ENCODE data around the gene CLDN15. TPM values are rescaled to one million over a fixed set of nuclear protein-coding genes. Genes with fewer than 3 reads are reported as not detected.

CLDN15 gene
- polyA plus RNA-seq, 1 donor (not counting 4 experiments of a cell fraction or from before 2014, with no cell fraction given): 2.4 TPM

- H4K20me1 ChIP-seq (ENCODE audit: control insufficient read depth, extremely low read depth, insufficient read depth, low read length): no peaks in the 10 kb centered on the region
- no peak for FAIRE-seq
These were observed 30.1 kb downstream of the CLDN15 start for GRCh38 chr7:101207459-101207858.

GRCh38 chr7:101206665-101207042 is 30.9 kb downstream of the CLDN15 start:
- H3K9ac ChIP-seq (ENCODE audit: control insufficient read depth, extremely low read depth, insufficient read depth, low read length): no peak overlapping the region
- H3K27me3 ChIP-seq (ENCODE audit: control insufficient read depth, extremely low read depth, insufficient read depth, low read length): peaks cover 19% of the 10 kb centered on the region
- DNase-seq (ENCODE audit: low read depth, low spot score) (no peak), FAIRE-seq (no peak)
- H3K4me2 ChIP-seq (ENCODE audit: control insufficient read depth, extremely low read depth, insufficient read depth, low read depth, low read length): no peak overlapping the region
- H2AFZ ChIP-seq (ENCODE audit: control insufficient read depth, low read length): no peak overlapping the region
- peaks cover 7 to 22% of the 10 kb centered on the region in 2 experiments for H3K36me3 ChIP-seq (ENCODE audit: control insufficient read depth in 2 of 2, extremely low read depth in 1 of 2, insufficient read depth in 2 of 2, low read length in 2 of 2)
- H3K79me2 ChIP-seq (ENCODE audit: control insufficient read depth, insufficient read depth, low read length): no peaks in the 10 kb centered on the region
- H3K4me1 ChIP-seq (ENCODE audit: control insufficient read depth, extremely low read depth, insufficient read depth, low read length): no peaks in the 10 kb centered on the region
- no peak for TF ChIP-seq CTCF (optimal IDR thresholded peaks at IDR 0.05 in 1 of 3, IDR thresholded peaks at IDR 0.05 in 1 of 3, conservative IDR thresholded peaks at IDR 0.05 in 1 of 3; ENCODE audit: extremely low read depth in 1 of 3, insufficient read depth in 2 of 3, low read length in 3 of 3)
- no peak for TF ChIP-seq EZH2 (IDR thresholded peaks at IDR 0.05; ENCODE audit: low read length)
- no peaks in the 10 kb centered on the region for H4K20me1 ChIP-seq (ENCODE audit: control insufficient read depth, extremely low read depth, insufficient read depth, low read length)
- H3K9me3 ChIP-seq (ENCODE audit: control insufficient read depth, low read depth, low read length): no peaks in the 10 kb centered on the region
- no peak overlapping the region for H3K27ac ChIP-seq (ENCODE audit: control insufficient read depth, insufficient read depth, low read length)
- H3K4me3 ChIP-seq (ENCODE audit: control insufficient read depth in 2 of 3, extremely low read depth in 1 of 3, insufficient read depth in 2 of 3, low read depth in 1 of 3, low read length in 3 of 3): no peak overlapping the region
- dilution Hi-C loops (cut with MboI; ENCODE audit: extremely low pct_ligation_motif_present, low sequenced_read_pairs): no loop called here
- no peaks in the 10 kb centered on the region for H3K9me1 ChIP-seq (ENCODE audit: control insufficient read depth, extremely low read depth, insufficient read depth, low read length)

More at GRCh38 chr7:101207459-101207858, 30.1 kb downstream of the CLDN15 start:
- Histone ChIP-seq H3K9me3 (ENCODE audit: control insufficient read depth, low read depth, low read length) (no peaks in the 10 kb centered on the region), H3K9ac (ENCODE audit: control insufficient read depth, extremely low read depth, insufficient read depth, low read length) (no peak overlapping the region), H3K79me2 (ENCODE audit: control insufficient read depth, insufficient read depth, low read length) (no peaks in the 10 kb centered on the region), H3K4me3 (ENCODE audit: control insufficient read depth in 2 of 3, extremely low read depth in 1 of 3, insufficient read depth in 2 of 3, low read depth in 1 of 3, low read length in 3 of 3) (no peak overlapping the region), H2AFZ (ENCODE audit: control insufficient read depth, low read length) (no peak overlapping the region), H3K27ac (ENCODE audit: control insufficient read depth, insufficient read depth, low read length) (no peak overlapping the region), H3K36me3 (ENCODE audit: control insufficient read depth in 2 of 2, extremely low read depth in 1 of 2, insufficient read depth in 2 of 2, low read length in 2 of 2) (peaks cover 11 to 27% of the 10 kb centered on the region in 2 experiments), H3K9me1 (ENCODE audit: control insufficient read depth, extremely low read depth, insufficient read depth, low read length) (no peaks in the 10 kb centered on the region), H3K4me2 (ENCODE audit: control insufficient read depth, extremely low read depth, insufficient read depth, low read depth, low read length) (no peak overlapping the region), H3K27me3 (ENCODE audit: control insufficient read depth, extremely low read depth, insufficient read depth, low read length) (peaks cover 11% of the 10 kb centered on the region), H3K4me1 (ENCODE audit: control insufficient read depth, extremely low read depth, insufficient read depth, low read length) (no peaks in the 10 kb centered on the region)
- dilution Hi-C loops (cut with MboI; ENCODE audit: extremely low pct_ligation_motif_present, low sequenced_read_pairs): no loop called here
- no peak for DNase-seq (ENCODE audit: low read depth, low spot score)
- TF ChIP-seq EZH2 (IDR thresholded peaks at IDR 0.05; ENCODE audit: low read length) (no peak), CTCF (optimal IDR thresholded peaks at IDR 0.05 in 1 of 3, IDR thresholded peaks at IDR 0.05 in 1 of 3, conservative IDR thresholded peaks at IDR 0.05 in 1 of 3; ENCODE audit: extremely low read depth in 1 of 3, insufficient read depth in 2 of 3, low read length in 3 of 3) (no peak)

All from keratinocyte (primary cell).